NCI-H1105 treated with DMSO at 0.1 percent for 48 hours (cell line): ENCODE measurements around the gene NOS1AP.

Experiments used
- DNase-seq: peaks from one replicate; lab custom pipeline; 2025; lab: John Stamatoyannopoulos, UW

The NOS1AP gene

GRCh38 chr1:162220009-162220539, 150.6 kb downstream of the NOS1AP start:
- DNase-seq = no peak

DNA sequence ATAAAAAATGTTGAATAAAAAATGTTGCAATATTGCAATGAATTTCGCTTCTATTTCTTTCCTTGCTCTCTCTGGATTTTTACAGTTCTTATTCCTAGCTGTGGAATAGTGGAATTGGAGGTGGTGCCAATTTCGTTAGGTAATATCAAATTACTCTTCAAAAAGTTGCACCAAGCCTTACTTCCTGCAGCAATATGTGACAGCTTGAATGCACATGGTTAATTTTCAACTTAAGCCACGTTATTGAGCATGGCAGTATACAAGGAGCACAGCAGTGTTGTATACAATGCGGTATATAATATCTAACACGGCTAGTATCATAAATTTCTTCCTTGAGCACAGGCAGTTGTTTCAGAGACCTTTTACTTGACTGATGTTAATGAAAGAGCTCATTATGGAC, 152.5 kb downstream of the NOS1AP start:
- no peak for DNase-seq

GRCh38 chr1:162222730-162223129, 153.2 kb downstream of the NOS1AP start:
- DNase-seq = no peak

GRCh38 chr1:162223488-162223887, 154.0 kb downstream of the NOS1AP start:
- DNase-seq = no peak

DNA sequence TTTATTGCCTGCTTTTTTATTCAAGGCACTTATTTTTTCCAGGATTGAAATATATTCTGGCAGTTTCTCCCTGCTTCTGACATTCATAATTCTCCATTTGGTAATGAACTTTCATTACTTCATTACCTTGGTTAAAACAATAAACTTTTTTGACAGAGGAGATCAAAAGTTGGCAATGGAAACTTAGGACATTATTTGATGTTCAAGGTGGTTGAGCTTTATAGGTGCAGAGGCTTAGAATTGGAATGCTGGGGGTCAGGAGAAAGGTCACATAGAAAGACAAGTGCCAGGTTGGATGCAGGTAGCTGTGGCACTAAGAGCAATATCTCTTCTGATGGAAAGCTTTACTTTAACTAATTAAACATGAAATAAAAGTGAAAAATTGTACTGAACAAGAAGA, 154.8 kb downstream of the NOS1AP start:
- no peak for DNase-seq

DNA sequence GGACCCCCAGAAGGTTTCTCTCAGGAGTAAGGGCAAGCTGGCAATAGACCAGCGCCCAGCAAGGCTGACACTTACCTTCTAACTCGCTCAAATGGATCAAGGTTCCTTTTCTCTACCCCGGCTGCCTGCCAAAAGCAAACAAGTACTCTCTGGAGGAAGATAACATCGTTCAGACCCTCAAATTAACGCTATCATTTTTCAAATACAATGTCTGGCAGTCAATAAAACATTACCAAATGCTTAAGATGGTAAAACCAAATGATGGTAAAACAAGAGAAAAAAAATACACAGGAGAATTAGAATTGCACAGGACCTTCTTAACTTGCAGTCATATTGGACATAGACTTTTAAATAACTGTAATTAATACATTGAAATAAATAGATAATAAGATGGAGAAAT, 159.1 kb downstream of the NOS1AP start:
- DNase-seq = peak; percentile 7

GRCh38 chr1:162229549-162229948, 160.1 kb downstream of the NOS1AP start:
- DNase-seq = no peak

GRCh38 chr1:162230096-162230495, 160.6 kb downstream of the NOS1AP start:
- DNase-seq = peak; percentile 7

DNA sequence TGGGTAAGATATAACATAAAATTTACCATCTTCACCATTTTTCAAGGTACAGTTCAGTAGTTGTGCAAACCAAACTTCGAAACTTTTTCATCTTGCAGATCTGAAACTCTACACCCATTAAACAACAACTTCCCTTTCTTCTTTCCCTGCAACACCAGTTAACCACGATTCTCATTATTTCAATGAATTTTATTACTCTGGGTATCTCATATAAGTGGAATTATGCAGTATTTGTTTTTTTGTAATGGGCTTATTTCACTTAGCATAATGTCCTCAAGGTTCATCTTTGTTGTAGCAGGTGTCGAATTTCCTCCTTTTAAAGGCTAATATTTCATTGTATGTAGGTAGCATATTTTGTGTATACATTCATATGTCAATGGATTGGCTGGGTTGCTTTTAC, 161.0 kb downstream of the NOS1AP start:
- DNase-seq = no peak

DNA sequence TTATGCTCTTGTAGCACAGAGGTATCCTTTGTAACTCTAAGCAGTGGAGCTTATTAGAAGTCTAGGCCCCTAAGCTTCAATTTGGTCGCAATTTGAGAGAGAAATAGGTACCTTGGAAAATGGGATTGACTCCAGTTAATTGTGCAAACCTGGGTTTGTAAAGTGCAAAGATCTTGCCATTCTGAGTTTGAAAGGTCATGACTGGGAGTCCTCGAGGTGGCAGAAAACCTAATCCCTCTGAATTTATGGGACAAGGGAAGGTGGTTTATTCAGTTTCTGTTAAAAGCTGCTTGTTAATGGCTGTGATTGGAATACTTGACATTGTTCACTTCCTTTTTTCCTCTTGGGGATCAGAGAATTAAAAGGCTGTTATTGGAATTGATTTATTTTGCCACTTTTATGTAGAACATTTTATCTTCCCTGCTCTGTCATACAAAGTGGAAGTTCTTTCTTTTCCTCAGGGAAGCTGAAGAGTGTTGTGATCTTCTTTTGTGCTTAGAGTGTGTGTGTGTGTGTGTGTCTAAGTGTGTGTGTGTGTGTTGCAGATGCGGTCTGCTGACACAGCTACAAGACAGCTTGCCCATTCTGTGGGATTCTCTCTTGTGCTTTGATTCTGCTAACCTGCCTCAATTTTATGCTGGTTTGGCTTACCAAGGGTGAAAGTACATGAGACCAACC, 162.7 kb downstream of the NOS1AP start:
- DNase-seq = no peak

- no peak for DNase-seq
Measured at GRCh38 chr1:162233066-162233465, 163.6 kb downstream of the NOS1AP start.

DNA sequence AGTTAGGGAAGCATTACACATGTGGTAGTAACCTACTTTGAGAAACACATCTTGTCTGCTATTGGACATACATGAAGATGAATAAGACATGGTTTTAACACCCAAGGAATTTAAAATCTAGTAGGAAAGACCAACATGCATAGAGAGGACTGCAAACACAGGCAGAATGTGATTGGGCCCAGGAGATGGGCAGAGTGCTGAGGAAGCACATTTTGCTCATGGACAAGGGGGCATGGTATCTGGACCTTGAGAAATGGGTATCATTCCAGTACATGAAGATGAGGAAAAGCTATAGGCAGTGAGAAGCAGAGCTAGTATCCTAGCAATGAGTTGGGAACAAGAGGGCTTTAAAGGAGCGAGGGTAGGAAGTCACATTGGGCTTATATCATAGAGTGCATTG, 164.4 kb downstream of the NOS1AP start:
- DNase-seq = no peak

DNA sequence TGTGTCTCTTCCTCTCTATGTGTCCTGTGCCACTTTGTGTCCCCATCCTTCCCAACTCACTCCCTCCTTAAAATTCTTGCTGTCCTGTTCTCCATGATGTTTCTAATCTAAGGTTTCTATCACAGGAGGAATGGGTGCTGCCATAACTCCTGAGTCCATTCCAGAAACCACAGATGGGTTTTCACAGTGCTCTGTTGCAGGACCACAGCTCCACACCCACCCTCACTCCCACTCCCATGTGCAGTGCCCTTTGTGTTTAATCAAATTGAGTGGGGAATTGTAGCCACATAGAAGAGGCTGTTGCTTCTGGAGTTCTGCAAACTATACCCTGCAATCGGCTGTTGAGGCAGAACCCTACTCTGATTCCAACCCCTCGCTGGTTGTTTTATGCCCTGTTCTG, 165.1 kb downstream of the NOS1AP start:
- DNase-seq = no peak

DNA sequence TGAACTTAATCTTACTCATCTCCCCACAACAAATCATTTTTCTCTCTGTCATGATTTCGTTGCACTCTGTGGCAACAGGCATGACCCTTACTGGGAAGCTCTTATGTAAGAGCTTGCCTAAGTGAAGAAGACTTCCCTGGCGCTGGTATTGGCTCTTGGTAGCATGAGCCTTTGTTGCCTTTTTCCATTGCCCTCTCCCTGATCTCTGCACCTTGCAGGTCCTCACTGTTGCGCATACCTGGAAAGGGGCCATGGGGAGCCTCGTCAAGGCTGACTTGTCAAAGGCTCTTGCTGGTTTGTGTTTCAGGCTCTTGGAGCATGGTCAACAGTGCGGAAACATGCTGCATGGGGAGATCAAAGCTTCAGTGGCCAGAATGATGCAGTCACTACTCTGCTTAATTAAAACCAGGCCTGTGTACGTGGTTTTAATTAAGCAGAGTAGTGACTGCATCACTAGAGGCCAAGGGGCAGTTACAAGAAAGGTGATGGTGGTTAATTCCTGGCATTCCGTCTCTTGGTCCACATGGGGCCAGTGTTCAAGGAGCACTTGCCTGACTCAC, 165.8 kb downstream of the NOS1AP start:
- DNase-seq = no peak

GRCh38 chr1:162236201-162236600, 166.7 kb downstream of the NOS1AP start:
- no peak for DNase-seq

GRCh38 chr1:162236618-162237017, 167.1 kb downstream of the NOS1AP start:
- no peak for DNase-seq

GRCh38 chr1:162240577-162240976, 171.1 kb downstream of the NOS1AP start:
- DNase-seq = no peak

DNA sequence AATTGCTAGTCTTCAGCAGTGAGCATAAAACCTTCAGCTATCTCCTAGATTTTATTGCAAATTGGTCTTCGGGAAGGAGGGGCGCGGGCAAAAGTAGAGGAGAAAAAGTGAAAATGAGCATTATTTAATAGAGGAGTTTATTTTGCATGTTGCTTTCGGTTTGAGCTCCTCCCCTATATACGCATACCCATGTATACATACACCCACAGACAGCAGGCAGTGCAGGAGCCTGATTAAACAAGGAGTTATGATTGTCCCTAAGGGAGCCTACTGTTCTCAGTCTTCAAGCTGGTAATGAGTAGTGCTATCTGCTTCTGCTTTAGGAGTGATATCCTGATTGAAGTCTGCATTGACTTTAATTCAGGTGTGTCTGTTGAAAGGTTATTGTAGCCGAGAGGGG, 173.3 kb downstream of the NOS1AP start:
- DNase-seq = no peak

GRCh38 chr1:162248854-162249535, 179.5 kb downstream of the NOS1AP start:
- no peak for DNase-seq

DNA sequence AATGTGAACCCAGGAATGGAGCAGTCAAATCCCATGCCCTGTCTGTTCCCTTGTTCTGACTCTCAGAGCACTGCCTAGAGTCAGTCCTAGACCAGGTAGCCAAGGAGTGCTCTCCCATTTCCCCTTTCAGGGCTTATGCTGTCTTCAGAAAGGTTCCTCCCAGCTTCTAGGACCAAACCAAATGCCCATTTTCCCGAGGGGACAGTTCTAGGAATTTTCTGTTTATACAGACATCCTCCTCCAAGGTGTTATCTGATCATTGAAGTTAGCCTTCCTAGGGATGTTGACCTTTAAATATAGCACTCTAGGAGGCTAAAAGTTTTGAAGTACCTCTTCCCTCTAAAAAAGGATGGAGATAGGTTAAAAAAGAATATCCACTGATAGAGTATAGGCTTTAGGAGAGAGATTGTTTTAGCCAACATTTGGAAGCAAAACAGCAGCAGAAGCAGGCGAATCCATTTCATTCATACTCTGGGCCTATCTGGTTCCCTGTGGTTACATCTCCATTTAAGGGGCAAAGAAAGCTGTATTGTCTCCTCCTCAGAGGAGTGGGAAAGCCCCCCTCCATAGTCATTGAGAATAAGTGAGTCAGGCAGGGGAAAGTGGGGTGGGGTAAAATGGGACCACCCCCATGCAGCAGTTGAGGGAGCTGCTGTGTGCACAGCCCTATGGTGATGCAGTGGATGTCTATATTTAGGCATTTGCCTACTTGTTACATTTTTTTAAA, 180.7 kb downstream of the NOS1AP start:
- DNase-seq = no peak

- DNase-seq = no peak
Measured at GRCh38 chr1:162251102-162251501, 181.6 kb downstream of the NOS1AP start.

- DNase-seq = no peak
Measured at GRCh38 chr1:162252214-162252613, 182.7 kb downstream of the NOS1AP start.

DNA sequence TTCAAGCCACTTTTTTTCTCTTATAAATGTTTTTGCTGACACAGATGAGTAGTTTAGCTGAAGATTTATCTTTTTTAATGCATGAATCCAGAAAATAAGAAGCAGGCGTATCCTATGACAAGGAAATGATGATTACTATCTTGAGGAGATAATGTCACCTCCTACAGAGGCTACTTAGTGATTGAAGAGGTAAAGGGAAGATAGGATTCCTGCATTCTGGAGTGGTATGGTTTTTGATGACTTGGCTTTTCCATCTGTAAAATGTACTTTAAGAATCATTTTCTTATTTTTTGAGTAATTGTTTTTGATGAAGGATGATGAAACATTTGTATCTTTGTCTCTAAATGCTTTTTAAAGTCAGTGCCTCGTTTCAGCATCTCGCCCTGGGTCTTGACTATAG, 184.3 kb downstream of the NOS1AP start:
- DNase-seq = no peak
